HG02588 (cell line): ENCODE data around the gene ZFAND3.

Experiments used
- ATAC-seq: cut with Tn5 transposase; IDR thresholded peaks from one replicate; pipeline ENCODE4 v1.9.1; 2021; ENCODE audit warnings: mild to moderate bottlenecking, moderate library complexity; ENCODE audit not compliant: unreplicated experiment

ZFAND3 gene

DNA sequence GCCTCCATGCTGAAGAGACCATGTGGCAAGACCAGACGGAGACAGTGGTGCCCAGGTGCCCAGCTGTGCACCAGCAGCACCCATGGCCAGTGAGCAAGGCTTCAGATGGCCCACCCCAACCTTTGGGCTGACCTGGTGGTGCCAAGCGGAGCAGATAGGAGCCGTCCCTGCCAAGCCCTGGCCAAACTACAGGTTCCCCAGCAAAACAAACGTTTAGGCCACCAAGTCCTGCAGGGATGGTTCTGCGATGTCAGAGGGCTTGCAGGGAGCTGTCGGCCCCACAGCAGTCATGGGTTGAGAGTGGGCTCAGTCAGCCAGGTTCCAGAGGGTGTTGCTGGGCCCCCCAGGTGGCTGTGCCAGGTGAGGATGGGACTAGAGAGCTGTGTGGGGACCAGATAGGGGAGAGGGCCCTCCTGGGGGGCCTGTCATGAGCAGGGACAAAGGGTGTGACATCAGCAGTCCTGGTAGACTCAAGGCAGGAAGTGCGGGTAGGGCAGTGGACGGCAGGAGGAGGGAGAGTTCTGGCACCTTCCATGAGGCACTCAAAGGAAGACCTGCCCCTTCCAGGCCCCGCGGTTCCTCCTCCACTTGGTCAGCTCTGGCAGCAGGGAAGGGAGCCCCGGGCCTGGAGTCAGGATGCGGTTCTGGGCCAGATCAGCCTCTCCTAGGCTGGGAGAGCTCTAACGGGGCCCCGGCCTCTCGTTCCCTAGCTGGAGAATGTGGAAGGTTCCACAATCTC, 342.4 kb downstream of the ZFAND3 start:
- no peak for ATAC-seq

- no peak for ATAC-seq
These were observed 343.1 kb downstream of the ZFAND3 start for GRCh38 chr6:38162493-38163185.

GRCh38 chr6:38163186-38164130, 343.9 kb downstream of the ZFAND3 start:
- ATAC-seq, result no peak

- ATAC-seq, result no peak
These were observed 344.6 kb downstream of the ZFAND3 start for GRCh38 chr6:38164131-38164481.

DNA sequence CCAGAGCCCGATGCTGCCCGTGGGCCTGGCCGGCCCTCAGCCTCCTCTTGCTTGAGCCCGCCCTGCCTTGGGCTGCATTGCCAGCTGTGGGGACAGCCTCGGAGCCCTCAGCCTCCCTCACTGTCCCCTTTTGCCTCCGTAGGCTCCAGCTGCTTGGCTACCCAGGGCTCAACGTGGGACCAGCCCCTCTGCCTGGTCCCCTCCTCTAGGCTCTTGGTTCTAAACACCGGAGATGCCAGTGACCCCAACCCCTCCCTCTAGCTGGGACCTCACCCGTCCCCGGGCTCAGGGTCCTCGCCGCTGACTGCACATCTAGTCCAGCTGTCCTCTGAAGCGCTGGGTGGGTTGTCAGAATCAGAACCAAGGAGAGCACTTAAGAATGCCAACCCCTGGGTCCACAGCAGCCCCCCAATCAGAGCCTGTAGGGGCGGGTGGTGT, 345.2 kb downstream of the ZFAND3 start:
- no peak for ATAC-seq

- no peak for ATAC-seq
These were observed 347.1 kb downstream of the ZFAND3 start for GRCh38 chr6:38166411-38167240.

DNA sequence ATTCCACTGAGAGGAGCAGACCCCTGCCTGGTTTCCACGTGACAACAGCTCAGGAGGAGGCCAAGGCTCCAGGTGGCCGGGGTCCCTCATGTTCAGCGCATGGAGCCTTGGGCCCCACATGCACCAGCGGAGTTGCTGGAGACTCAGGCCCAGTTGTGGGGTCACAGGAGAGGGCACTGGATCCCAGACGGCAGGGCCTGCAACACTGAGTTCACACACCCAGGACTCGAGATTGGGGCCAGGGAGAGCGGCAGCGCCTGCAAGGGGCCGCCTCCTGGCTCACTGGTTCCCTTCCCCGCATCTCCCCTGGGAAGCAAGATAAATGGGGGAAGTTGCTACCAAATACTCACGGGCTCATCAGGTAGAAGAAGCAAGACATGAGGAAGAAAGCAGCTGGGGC, 348.1 kb downstream of the ZFAND3 start:
- no peak for ATAC-seq

GRCh38 chr6:38168126-38168525, 348.6 kb downstream of the ZFAND3 start:
- no peak for ATAC-seq

- ATAC-seq, result no peak
These were observed 349.2 kb downstream of the ZFAND3 start for GRCh38 chr6:38168699-38169098.

- ATAC-seq, result no peak
These were observed 349.9 kb downstream of the ZFAND3 start for GRCh38 chr6:38169221-38169976.

GRCh38 chr6:38169977-38170526, 350.5 kb downstream of the ZFAND3 start:
- no peak for ATAC-seq

DNA sequence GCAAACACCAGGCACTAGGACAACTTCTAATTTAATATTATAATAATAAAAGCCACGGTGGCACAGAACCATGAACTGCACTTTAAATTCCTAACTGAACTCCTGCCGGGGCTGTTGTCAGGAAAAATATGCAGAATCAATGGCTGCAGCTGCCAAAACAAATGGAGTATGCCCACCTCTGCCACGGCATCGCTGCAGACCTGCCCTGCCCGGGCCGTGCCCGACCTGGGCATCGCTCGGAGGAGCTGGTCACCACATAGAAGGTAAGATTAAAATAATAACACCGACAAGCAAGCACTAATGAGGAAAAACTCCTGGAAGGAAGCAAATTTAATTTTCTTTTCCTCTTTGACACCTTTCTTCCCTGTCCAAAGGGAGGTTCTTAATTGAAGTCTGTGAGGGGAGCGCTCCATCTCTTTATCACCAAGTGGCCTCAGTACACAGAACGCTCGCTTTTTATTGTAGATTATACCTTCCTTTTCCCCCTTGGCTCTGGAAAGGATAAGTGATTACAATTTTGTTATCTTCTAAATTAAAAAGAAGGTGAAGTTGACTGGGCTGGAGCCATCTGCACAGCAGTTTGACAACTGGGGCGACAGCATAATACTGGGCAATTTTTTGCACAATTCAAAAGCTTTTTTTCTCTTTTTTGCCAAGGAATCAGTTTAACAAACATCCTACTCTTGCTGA, 351.3 kb downstream of the ZFAND3 start:
- no peak for ATAC-seq

GRCh38 chr6:38171997-38172738, 352.6 kb downstream of the ZFAND3 start:
- ATAC-seq, result no peak

DNA sequence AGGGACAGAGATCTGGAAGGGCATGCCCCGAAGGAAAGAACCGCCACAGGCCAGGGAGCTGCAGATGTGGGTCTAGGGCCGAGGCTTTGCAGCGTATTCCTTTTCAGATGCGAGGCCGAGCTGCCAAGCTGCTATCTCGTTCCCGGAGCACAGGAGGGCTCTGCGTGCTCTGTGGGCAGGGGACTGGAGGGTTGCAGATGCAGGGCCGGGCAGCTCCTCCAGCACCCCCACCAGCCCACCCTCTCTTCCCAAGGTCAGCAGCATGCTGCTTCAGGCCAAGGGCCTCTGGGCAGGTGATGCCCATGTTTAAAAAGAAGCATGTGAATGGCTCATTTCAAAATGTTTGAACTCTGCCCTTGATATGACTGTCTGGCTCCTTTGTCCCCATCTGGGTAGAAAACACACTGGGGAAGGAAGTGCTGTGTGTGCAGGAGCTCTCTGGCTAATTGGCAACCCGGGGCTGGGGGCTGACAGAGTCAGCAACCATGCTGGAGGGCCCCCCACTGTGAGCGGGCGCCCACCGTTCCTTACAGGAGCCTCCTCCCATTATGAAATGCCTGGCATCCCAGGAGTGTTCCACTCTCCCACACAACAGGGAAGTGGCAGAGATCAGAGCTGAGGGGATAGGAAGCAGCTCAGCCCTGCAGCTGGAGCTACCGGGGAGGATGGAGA, 353.3 kb downstream of the ZFAND3 start:
- ATAC-seq, result no peak

- no peak for ATAC-seq
These were observed 354.4 kb downstream of the ZFAND3 start for GRCh38 chr6:38173909-38174308.

DNA sequence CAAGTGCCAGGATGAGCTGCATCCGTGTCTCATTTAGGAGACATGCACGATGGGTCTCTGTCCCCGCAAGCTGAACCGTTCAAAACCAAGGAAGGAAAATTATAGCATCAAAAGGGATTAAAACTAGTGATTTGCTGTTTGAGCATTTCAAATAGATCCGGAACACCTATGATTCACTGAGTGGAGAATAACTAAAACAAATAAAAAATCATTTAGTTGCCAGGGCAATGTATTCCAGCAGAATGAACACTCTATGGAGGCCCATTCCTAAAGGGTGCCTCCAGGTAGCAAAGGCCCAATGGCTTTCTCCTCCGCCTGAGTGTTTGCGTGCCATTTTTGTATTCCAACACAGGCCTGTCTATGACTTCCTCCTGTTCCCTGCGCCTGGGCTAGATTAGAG, 354.8 kb downstream of the ZFAND3 start:
- ATAC-seq, result no peak

DNA sequence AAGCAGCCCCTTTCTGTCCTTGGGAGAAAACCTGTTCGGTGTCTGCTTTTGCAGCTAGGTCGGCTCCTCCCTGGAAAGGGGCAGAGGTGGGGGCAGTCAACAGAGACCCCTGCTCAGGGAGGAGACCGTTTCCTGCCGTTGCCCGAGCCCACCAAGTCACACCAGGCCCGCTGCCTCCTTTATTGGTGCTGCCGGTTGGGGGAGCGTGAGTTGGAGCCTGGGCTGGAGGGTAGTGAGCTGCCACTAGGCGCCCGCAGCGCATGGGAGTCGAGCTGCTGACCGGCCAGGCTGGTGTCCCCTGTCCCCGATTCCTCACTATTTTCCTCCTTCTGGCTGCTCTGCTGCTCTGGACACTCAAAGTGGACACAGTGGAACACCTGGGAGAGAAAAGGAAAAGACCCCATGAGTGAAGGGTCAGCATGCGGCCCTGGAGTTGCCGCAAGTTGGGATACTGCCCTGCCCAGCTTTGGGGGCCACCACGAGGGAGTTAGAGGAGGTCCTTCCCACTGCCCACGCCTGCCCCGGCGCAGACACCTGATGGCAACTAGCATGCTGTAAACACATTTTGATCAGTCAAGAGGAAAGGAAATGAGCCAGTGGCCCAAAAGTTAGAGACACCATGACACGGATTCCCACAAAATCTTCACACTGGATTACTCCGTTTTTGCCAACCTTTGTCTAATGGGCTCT, 355.4 kb downstream of the ZFAND3 start:
- no peak for ATAC-seq
